Stimulated activated CD4-positive, alpha-beta T cell treated with anti-CD3 and anti-CD28 coated beads, Interleukin-15, amount 100 ng/mL, for 48 hours (primary cell): ENCODE results near the gene DNAJC8.

Source experiments
- DNase-seq, 2 donors: peaks; one replicate each; pipeline ENCODE4 v3.0.0-alpha.2; 2020; ENCODE audit warnings: low read depth in 2 of 2

The DNAJC8 gene

GRCh38 chr1:28249866-28250295 is 17.1 kb upstream of the DNAJC8 start:
- no peak for DNase-seq

GRCh38 chr1:28249013-28249865 is 16.4 kb upstream of the DNAJC8 start:
- no peak for DNase-seq

GRCh38 chr1:28248273-28249012 is 15.6 kb upstream of the DNAJC8 start:
- DNase-seq: peak; percentile 61 to 76

- no peak for DNase-seq
These were observed 14.9 kb upstream of the DNAJC8 start for GRCh38 chr1:28247612-28248272.

- no peak for DNase-seq
These were observed 13.6 kb upstream of the DNAJC8 start for GRCh38 chr1:28246427-28246832.

- DNase-seq: no peak
These were observed 11.9 kb upstream of the DNAJC8 start for GRCh38 chr1:28244549-28245251.

GRCh38 chr1:28243685-28244311 is 11.0 kb upstream of the DNAJC8 start:
- DNase-seq: no peak

- no peak for DNase-seq
These were observed 8.9 kb upstream of the DNAJC8 start for GRCh38 chr1:28241638-28242241.

GRCh38 chr1:28240024-28240423 is 7.2 kb upstream of the DNAJC8 start:
- no peak for DNase-seq

GRCh38 chr1:28239004-28239403 is 6.2 kb upstream of the DNAJC8 start:
- DNase-seq: no peak

GRCh38 chr1:28236656-28237322 is 4.0 kb upstream of the DNAJC8 start:
- DNase-seq: no peak

GRCh38 chr1:28235755-28236655 is 3.2 kb upstream of the DNAJC8 start, which contains the start of gene ATP5IF1:
Gene ATP5IF1, plus strand, starts transcription at chr1:28236124. Its CDS starts 60 bp downstream, at chr1:28236184.
- peak; percentile 92 to 94 for DNase-seq

- no peak for DNase-seq
These were observed 406 bp upstream of the DNAJC8 start for GRCh38 chr1:28233264-28233606.

- no peak for DNase-seq
These were observed 2.8 kb downstream of the DNAJC8 start for GRCh38 chr1:28229996-28230395.

GRCh38 chr1:28229089-28229488 is 3.7 kb downstream of the DNAJC8 start:
- DNase-seq: no peak

GRCh38 chr1:28213315-28213714 is 19.5 kb downstream of the DNAJC8 start:
- DNase-seq: no peak

GRCh38 chr1:28209700-28210099 is 23.1 kb downstream of the DNAJC8 start:
- no peak for DNase-seq

- peak; percentile 17 to 37 for DNase-seq
These were observed 23.9 kb downstream of the DNAJC8 start for GRCh38 chr1:28208818-28209441.

GRCh38 chr1:28205243-28205642 is 27.6 kb downstream of the DNAJC8 start:
- no peak for DNase-seq
